Astrocyte of the spinal cord (primary cell): ENCODE measurements around the gene GRIN3A.
A peak's percentile ranks its signal among the peaks of the same experiment; 100 is the strongest.

ENCODE experiments used
- DNase-seq: peaks from one replicate; pipeline ENCODE4 v3.0.0; 2011; ENCODE audit warnings: low read depth, low spot score
- H3K4me3 ChIP-seq: 2 replicates; pipeline ENCODE4 v1.5.1; 2011; ENCODE audit warnings: low read depth, mild to moderate bottlenecking, low read length, moderate library complexity
- in situ Hi-C: cut with HindIII; loops from 2 replicates; pipeline ENCODE4 v1.10.0; 2017; ENCODE audit warnings: low sequenced_read_pairs
- TF ChIP-seq, protein P1 (sequence below): IDR thresholded peaks from 2 replicates; pipeline ENCODE4 v1.5.1; 2012; ENCODE audit warnings: low read depth, mild to moderate bottlenecking, low read length, inconsistent platforms

Gene GRIN3A

DNA sequence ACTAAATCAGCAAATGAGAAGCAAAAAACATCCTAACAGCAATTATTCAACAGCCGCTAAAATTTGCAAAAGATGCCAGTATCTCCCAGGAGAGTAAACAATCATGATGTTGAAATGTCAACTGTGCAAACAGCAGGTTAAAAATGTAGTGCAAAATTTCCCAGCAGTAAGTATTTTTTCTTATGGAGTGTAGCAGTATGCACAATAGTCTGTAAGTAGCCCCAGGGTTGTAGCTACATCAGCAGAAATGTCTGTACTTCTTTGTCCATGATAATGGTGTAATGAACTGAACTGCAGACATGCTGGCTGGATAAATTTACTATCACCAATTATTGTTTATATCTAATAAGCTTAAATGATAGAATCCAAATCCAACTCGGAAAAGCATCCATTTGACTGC lies 31.4 kb downstream of the GRIN3A start:
- DNase-seq, result no peak
- in situ Hi-C loops, result no loop called here
- TF ChIP-seq, protein P1, sequence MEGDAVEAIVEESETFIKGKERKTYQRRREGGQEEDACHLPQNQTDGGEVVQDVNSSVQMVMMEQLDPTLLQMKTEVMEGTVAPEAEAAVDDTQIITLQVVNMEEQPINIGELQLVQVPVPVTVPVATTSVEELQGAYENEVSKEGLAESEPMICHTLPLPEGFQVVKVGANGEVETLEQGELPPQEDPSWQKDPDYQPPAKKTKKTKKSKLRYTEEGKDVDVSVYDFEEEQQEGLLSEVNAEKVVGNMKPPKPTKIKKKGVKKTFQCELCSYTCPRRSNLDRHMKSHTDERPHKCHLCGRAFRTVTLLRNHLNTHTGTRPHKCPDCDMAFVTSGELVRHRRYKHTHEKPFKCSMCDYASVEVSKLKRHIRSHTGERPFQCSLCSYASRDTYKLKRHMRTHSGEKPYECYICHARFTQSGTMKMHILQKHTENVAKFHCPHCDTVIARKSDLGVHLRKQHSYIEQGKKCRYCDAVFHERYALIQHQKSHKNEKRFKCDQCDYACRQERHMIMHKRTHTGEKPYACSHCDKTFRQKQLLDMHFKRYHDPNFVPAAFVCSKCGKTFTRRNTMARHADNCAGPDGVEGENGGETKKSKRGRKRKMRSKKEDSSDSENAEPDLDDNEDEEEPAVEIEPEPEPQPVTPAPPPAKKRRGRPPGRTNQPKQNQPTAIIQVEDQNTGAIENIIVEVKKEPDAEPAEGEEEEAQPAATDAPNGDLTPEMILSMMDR, result no peak
- H3K4me3 ChIP-seq, result no peak overlapping the region

DNA sequence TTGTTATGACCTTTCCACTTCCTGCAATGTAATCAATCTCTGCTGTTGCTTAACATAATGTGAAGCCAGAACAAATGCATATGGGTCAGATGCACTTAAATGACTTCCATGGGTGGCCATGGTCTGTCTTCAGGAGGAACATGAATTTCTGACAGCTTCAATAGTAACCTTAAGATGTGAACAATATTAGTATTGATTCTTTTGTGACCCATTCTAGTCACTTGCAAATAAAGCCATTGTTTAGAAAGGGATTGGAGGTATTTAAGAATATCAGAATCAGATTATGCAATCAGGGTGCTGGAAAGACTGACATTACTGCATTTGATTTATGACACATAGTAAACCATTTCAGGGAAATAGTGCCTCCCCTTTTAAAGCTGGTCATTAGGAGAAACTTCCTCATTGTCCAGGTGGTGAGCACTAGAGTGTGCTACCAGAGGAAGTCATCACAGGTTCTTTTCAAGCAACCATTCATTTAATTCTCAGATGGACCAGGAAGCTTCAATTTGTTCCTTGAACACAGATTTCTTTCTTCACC lies 32.1 kb downstream of the GRIN3A start:
- in situ Hi-C loops, result no loop called here
- DNase-seq, result no peak
- TF ChIP-seq, protein P1, result no peak
- no peak overlapping the region for H3K4me3 ChIP-seq

DNA sequence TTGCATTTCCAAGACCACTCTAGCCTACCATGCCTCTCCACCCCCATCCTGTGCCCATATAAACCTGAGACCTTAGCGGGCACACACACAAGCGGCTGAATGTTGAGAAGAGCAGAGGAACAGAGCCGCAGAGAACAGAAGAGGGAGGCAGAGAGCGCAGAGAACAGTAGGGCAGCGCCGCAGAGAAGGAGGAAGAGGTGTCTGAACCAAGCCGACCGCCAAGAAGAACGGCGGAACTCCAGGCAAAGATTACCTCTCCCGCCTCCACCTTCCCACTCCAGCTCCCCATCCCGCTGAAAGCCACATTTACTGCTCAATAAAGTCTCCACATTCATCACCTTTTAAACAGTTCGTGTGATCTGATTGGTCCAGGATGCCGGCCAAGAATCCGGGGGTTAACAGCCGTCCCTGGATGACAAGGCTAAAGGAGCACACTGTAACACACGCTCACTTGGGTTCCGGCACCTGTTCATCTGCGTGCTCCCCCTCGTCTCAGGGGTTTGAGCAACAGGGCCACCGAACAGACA lies 33.2 kb downstream of the GRIN3A start:
- in situ Hi-C loops, result no loop called here
- peak; percentile 1 for DNase-seq
- TF ChIP-seq, protein P1, result peak; percentile 21
- no peak overlapping the region for H3K4me3 ChIP-seq

DNA sequence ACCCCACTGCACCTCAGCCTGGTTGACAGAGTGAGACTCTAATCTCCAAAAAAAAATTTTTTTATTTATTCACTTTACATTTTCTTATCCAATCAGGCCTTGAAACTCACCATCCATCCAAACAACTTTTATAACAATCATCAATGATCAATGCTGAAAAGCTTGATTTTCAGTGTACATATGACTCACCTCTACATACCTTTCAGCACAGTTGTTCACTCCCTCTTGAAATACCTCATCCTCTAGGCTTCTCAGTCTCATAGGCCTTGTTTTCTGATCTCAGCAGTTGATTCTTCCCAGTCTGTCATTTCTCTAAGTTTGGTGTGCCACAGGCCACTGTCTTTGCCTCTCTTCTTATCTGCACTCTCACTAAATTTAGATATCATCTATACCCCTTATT lies 36.2 kb downstream of the GRIN3A start:
- in situ Hi-C loops, result no loop called here
- no peak overlapping the region for H3K4me3 ChIP-seq
- no peak for DNase-seq
- TF ChIP-seq, protein P1, result no peak

DNA sequence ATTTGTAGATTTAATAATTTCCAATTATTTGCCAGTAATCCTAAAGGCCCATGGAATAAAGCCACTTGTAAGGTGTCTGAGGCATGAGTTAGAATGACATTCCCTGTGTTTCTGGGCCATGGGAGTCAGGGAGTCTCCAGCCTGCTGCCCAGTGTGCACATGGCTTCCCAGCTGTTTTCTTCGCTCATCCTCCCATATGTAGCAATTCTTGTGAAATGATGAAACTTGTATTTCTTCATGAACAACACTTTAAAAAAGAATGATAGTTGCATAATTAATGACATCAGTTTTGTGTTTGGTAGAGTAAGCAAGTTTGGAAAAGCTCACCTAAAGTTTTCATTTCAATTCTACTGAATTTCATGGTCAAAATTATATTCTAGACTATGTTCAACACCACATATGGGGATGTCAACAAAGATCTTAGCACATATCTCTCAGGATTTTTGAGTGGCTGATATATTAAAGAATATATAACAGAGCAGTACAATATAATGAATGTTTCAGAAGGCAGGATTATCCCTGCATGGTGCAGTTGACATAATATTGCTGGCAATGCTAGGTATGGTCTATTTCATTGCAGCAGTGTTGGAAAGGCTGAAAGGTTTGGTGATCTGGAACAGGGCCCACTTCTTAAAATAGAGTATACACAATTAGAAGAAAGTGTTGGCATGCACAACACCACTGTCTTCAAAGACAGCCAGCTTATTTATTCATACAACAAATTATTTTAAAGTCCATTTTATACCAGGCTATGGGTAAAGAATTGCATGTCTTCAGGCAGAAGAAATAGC lies 44.7 kb downstream of the GRIN3A start:
- TF ChIP-seq, protein P1, result no peak
- DNase-seq, result no peak
- H3K4me3 ChIP-seq, result no peak overlapping the region
- in situ Hi-C loops, result no loop called here

DNA sequence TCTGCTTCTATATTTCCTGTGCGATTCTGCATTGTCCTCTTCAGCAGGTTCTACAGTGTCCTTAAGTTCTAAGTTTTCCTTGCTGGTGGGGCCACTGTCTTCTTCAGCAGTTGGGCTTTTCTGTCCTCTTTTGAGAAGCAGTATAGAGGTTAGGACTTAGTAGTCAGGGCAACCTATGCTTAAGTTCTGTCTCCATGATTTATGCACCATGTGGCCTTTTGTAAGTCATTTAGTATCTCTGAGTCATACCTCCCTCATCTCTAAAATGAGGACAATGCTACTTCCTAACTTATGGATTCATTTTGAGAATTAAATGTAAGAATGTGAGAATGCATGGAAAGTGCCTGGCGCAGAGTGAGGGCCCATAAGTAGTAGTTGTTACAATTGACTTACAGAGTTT lies 46.8 kb downstream of the GRIN3A start:
- no peak overlapping the region for H3K4me3 ChIP-seq
- in situ Hi-C loops, result no loop called here
- no peak for DNase-seq
- TF ChIP-seq, protein P1, result no peak
